CMK (cell line): ENCODE data around the gene AMH.

Source experiments
- DNase-seq: peaks from one replicate; pipeline ENCODE4 v3.0.0-alpha.2; 2010; ENCODE audit warnings: low read depth

AMH gene

DNA sequence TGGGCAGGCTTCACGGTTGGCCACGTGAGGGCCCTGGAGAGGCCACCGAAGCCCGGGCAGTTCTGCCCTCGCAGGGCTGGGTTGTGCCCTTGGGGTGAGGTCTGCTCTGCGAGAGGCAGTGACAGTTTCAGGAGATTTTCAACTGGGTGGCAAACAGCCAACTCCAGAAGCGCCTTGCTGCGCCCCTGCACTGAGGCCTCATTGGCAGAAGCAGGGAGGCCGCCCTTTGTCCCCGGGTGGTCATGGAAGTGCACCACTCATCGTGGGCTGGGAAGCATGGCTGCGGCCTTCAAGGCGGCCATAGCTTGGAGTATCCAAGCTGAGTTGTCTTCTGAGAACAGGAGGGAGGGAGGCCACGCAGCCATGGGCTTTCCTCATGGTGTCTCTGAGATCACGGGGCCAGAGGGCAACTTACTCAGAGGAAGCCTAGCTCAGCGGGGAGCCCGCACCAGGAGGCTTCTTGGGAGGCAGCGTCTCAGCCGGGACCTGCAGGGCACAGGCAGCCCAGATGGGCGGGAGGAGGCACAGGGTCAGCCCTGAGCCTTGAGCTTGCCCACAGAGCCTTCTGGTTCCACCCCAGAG is 27.8 kb upstream of the AMH start:
- no peak for DNase-seq

- DNase-seq = no peak
Measured at GRCh38 chr19:2221918-2222317, 27.2 kb upstream of the AMH start.

DNA sequence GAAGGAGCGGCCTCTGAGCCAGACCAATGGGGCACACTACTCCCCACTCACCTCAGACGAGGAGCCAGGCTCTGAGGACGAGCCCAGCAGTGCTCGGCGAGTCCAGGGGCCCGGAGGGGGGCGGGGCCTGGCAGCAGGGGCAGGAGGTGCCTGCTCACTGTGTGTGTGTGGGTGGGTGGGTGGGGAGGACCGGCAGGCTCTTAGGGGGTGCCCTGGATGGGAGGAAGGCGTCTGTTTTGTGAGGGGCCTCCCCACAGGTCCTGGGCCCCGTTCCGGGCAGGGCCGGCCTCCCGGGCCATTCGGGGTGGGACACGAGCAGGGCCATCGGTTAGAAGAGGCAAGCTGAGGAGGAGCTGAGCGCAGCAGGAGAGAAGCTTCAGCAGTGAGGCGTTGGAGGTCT is 25.7 kb upstream of the AMH start:
- no peak for DNase-seq

DNA sequence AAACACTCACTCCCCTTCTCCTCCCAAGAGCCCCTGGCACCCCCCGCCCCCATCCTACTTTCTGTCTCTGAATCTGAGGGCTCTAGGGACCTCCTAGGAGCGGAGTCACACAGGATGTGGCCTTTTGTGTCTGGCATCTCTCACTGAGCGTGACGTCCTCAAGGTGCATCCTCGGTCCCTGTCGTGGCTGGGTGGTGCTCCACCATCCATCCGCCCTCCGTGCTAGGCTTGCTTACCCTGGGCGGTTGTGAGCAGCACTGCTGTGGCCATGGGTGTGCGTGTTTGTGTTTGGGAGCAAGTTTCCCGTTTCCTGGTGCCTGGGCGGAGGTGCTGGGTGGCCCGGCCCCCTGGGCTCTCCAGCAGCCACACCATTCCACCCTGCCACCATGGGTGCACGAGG is 25.2 kb upstream of the AMH start:
- DNase-seq = no peak

- no peak for DNase-seq
Measured at GRCh38 chr19:2224754-2225349, 24.3 kb upstream of the AMH start.

GRCh38 chr19:2225415-2226050 is 23.6 kb upstream of the AMH start:
- no peak for DNase-seq

DNA sequence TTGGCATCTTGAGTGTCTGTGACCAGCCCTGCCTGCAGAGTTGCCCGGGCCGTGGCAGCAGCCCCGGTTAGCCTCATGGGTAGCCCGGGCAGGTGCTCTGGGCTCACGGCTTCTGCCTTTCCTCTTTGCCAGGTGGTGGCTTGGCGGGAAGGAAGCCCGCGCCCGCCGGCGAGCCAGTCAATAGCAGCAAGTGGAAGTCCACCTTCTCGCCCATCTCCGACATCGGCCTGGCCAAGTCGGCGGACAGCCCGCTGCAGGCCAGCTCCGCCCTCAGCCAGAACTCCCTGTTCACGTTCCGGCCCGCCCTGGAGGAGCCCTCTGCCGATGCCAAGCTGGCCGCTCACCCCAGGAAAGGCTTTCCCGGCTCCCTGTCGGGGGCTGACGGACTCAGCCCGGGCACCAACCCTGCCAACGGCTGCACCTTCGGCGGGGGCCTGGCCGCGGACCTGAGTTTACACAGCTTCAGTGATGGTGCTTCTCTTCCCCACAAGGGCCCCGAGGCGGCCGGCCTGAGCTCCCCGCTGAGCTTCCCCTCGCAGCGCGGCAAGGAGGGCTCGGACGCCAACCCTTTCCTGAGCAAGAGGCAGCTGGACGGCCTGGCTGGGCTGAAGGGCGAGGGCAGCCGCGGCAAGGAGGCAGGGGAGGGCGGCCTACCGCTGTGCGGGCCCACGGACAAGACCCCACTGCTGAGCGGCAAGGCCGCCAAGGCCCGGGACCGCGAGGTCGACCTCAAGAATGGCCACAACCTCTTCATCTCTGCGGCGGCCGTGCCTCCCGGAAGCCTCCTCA is 22.9 kb upstream of the AMH start:
- DNase-seq = no peak

DNA sequence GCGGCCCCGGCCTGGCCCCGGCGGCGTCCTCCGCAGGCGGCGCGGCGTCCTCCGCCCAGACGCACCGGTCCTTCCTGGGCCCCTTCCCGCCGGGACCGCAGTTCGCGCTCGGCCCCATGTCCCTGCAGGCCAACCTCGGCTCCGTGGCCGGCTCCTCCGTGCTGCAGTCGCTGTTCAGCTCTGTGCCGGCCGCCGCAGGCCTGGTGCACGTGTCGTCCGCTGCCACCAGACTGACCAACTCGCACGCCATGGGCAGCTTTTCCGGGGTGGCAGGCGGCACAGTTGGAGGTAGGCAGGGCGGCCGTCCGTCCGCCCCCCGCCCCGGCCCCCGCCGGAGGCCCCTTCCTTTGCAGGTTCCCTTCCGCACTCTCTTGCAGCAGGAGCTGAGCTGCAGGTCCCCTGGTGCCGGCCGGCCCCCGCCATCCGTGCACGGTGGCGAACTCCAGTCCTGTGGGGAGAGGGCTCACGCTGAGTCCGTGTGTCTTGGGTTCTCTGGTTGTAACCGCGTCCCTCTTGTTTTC is 22.2 kb upstream of the AMH start:
- no peak for DNase-seq

- no peak for DNase-seq
Measured at GRCh38 chr19:2227415-2228156, 21.5 kb upstream of the AMH start.

DNA sequence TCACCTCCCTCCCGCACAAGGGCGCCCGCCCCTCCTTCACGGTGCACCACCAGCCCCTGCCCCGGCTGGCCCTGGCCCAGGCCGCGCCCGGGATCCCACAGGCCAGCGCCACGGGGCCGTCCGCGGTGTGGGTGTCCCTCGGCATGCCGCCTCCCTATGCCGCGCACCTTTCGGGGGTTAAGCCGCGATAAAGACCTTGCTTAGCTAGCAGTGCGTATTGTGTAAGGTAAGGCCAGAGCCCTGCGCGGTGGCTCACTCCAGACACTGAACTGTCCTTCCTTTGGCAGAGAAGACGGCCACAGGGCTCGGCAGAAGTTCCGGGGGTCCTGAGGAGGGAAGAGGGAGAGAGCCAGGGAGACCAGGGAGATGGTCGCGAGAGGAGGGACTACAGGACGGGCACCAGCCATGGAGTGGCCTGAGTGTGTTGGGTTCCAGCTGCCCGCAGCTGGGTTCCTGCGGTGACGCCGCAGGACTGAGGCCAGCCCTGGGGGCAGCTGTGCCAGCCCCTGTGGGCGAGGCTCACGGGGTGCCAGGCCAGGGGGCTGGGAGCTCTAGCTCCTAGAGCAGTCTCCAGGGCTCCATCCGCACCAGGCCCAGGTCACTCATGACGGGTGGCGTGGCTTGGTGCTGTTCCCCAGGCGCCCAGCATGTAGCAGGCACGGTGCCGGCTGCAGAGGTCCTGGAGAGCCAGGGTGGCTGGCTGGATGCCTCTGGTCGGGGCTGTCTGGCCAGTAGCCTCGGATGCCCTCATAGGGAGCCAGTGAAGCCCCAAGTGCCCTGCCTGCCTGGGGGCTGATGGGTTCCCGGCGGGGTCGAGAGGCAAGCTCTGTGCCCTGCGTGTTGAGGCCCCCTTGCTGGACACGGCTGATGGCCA is 20.7 kb upstream of the AMH start:
- no peak for DNase-seq

DNA sequence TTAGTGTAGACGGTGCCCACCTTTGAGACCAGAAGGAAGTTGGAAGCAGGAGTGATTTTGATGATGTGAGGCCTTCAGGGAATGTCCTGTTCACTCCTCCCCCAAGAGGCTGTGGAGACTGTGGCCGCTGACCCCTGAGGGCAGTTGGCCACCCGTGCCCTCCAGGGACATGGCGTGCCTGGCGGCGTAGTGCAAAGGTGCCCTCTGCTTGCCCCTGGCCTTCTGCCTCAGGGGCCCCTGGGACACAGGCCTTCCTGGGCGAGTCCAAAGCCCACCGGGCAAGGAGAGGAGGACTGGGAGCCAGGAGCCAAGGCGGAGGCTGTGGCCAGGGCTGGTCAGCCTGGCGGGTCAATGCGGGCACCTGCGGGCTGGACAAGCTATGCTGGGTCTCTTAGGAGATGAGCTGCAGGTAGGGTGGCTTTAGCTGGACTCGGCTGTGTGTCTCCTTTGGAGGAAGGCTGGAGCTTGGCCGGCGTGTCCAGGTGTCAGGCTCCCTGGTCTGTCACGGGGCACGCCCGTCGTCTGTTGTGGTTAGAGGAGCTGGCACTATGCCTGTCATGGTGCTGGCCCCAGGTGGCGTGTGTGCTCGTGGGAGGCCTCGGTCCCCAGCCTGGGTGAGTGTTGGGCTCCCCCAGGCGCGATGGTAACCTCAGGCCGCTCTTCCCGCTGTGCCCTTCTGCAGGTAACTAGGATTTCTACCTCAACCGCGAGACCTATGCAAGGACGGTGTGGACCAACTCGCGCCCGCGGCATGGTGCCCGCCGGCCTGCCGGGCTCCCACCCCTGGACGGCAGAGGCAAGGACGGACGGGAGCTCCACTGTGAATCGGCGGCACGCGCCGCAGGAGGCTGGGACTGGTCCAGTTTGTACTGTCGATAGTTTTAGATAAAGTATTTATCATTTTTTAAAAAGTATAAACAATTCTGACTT is 19.8 kb upstream of the AMH start:
- DNase-seq = no peak

- no peak for DNase-seq
Measured at GRCh38 chr19:2230033-2230531, 19.0 kb upstream of the AMH start.

DNA sequence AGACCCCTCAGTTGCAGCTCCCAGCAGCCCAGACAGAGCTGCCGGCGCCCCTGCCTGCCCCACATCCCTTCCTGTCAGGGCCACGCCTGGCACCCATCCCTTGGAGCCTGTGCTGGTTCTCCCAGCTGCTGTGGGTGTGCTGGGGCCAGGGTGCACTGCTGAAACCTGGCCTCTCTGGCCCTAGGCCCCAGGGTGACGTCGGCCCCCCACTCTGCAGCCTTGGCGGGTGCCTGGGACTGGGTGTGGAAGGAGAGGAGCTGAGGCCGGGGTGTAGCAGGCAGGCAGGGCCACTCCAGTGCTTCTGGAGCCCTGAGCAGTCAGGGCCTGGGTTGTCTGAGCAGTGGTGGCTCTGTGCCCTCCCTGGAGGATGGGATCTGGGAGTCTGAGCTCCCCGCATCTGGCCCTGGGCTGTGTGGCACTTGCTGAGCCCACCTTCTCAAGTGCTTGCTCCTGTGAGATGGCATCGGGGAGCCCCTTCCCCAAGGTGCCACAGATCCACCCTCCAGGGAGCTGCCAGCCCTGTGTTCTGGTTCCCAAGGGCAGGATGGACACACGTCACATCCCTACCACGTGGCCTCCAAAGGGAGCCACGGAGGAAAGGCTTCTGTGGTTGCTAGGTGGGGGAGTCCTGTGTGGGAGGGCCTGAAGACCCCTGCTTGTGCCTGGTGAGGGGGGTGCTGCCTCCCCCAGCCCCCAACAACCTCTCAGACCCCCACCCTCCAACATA is 18.2 kb upstream of the AMH start:
- no peak for DNase-seq

GRCh38 chr19:2231621-2232221 is 17.4 kb upstream of the AMH start:
- DNase-seq = no peak

DNA sequence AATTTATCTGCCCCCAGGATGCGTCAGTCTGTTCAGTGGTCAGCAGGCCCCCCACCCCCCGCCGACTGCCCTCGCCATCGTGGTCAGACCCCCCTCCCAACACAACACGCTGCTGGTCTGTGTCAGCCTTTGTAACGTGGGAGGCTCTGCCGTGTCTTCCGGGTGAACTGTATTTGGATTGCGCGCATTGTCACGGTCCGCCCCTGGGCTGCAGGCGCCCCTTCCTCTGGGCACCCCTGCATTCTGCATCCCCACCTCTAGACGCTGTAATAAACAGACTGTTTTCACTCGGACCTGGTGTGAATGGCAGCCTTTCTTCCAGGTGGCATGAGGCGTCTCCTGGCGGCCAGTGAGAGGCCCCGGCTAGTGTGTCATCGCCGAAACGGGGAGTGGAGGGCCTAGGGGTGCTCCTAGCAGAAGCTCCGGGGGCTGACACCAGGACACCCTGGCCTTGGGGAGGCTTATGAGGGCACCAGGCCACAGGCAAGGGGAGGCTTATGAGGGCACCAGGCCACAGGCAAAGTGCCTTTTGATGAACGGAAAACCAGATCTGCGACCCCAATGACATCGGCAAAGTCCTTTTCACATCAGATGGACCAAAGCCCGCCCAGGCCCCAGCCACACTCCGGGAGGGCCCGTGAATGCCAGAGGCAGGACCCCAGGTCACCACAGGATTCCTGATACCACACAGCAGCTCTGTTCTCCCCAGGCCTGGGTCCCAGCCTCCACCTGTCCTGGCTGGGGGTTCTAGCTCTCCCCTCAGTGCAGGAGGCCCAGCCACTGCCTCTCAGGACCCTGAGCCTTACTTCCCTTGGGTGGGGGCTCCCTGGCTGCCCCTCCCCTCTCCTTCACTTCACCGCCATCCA is 16.6 kb upstream of the AMH start:
- DNase-seq = no peak

DNA sequence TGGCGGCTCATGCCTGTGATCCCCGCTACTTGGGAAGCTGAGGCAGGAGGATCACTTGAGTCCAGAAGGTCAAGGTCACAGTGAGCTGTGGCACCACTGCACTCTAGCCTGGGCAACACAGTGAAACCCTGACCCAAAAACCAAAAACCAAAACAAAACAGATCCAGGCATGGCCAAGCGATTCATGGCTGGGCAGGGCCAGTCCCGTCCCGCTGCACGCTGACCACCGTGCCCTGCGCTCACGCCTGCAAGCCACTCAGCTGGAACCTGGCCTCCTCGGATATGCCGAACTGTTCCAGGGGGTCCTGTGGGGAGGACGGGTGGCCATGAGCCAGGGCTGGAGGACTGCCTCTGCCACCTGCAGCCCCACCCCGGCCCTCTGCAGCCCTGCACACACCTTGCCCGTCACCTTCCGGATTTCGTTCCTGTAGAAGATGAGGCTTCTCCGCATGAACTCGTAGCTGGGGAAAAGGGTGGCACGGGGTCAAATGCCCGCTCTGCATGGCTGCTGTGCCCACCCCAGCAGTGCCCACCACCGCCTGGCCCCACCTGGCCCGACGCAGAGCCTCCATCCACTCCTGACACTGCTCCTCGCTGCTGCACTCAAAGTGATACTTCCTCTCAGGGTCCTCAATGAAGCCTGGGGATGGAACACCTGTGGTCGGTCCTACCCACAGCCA is 15.4 kb upstream of the AMH start:
- DNase-seq = no peak

DNA sequence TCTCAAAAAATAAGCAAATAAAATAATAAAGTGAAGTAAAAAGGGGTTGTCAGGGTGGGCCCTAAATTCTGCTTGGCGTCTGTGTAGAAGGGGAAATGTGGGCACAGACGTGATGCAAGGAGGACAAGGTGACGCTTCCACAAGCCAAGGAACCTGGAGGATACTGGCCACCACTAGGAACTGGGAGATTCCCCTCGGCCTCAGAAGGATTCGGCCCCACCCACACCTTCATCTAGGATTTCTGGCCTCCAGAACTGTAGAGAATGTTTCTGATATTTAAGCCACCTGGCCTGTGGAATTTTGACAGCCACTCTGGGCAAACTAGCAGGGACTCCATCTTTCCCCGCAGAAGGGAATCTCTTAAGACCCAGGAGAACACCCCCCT is 14.1 kb upstream of the AMH start:
- no peak for DNase-seq
